Esophagus muscularis mucosa (tissue), 4 donors: ENCODE data around the gene SCFD2. TPM values are rescaled to one million over a fixed set of nuclear protein-coding genes. Genes with fewer than 3 reads are reported as not detected.

Source experiments
- DNase-seq: peaks from one replicate; pipeline ENCODE4 v3.0.0-alpha.2; 2017; ENCODE audit errors: extremely low spot score
- H3K27ac ChIP-seq, 4 donors: fragments of 200-600 bp; sonication (generic); replicated peaks in 1 of 4; 1 replicate in 3 of 4; 2 replicates in 1 of 4; pipeline ENCODE4 v1.5.1; 2016 to 2019; ENCODE audit warnings: mild to moderate bottlenecking in 1 of 4
- H3K27me3 ChIP-seq, 4 donors: fragments of 200-600 bp; sonication (generic); one replicate each; pipeline versions ENCODE4 v1.5.1 to v1.6.0; 2016 to 2019
- H3K36me3 ChIP-seq, 4 donors: fragments of 200-600 bp; sonication (generic); one replicate each; pipeline ENCODE4 v1.5.1; 2016 to 2019
- H3K4me1 ChIP-seq, 4 donors: fragments of 200-600 bp; sonication (generic); one replicate each; pipeline ENCODE4 v1.5.1; 2016 to 2019
- H3K4me3 ChIP-seq, 4 donors: fragments of 200-600 bp; sonication (generic); 1 replicate in 2 of 4; 2 replicates in 2 of 4; pipeline ENCODE4 v1.5.1; 2016 to 2019; ENCODE audit warnings: mild to moderate bottlenecking in 4 of 4, moderate library complexity in 1 of 4
- H3K9me3 ChIP-seq, 4 donors: fragments of 200-600 bp; sonication (generic); 1 replicate in 3 of 4; 2 replicates in 1 of 4; pipeline ENCODE4 v1.5.1; 2016 to 2019
- EP300 ChIP-seq: sonication (generic); formaldehyde crosslinking; IDR thresholded peaks from one replicate; pipeline ENCODE4 v1.6.1; 2017; ENCODE audit warnings: antibody characterized with exemption
- POLR2A ChIP-seq: fragments of 450-650 bp; IDR thresholded peaks from one replicate; pipeline ENCODE4 v1.6.1; 2017; ENCODE audit warnings: antibody characterized with exemption, moderate library complexity, mild to moderate bottlenecking, low read depth
- POLR2AphosphoS5 ChIP-seq, 2 donors: sonication (generic); formaldehyde crosslinking; IDR thresholded peaks; one replicate each; pipeline ENCODE4 v1.6.1; 2017; ENCODE audit warnings: antibody characterized with exemption in 2 of 2
- WGBS: methylation state at CpG from one replicate; pipeline ENCODE4 v1.1.5; 2018; 5-methylcytosine and 5-hydroxymethylcytosine counted together
- intact Hi-C: fragments of 100-400 bp; cut with DNase I; formaldehyde crosslinking; loops from one replicate; pipeline ENCODE4 v1.15.1; 2023
- total RNA-seq, 4 donors: library from RNA; depleted of rRNA; stranded (reverse); fragments of >200 nt; gene quantifications; one replicate each; pipeline versions ENCODE4 v1.1.0 to v1.2.1, GENCODE V29; 2016
- TF ChIP-seq, protein P1 (sequence below), 3 experiments: fragments of 200-600 bp in 2 of 3; fragments of 450-650 bp in 1 of 3; sonication (generic) in 2 of 3; IDR thresholded peaks; one replicate each; pipeline ENCODE4 v1.5.1; 2017 to 2019; ENCODE audit warnings: antibody characterized with exemption in 3 of 3, mild to moderate bottlenecking in 2 of 3, moderate library complexity in 1 of 3

Gene SCFD2
- total RNA-seq, 4 donors from 2014 or later, result 10.0 to 15.7 (median 12.7) TPM

GRCh38 chr4:53161787-53162433, 204.0 kb downstream of the SCFD2 start:
- H3K36me3 ChIP-seq, result no peaks in the 10 kb centered on the region
- no peaks in the 10 kb centered on the region for H3K9me3 ChIP-seq
- no peak overlapping the region for H3K27ac ChIP-seq
- intact Hi-C loops, result no loop called here
- H3K27me3 ChIP-seq, result no peaks in the 10 kb centered on the region
- H3K4me3 ChIP-seq, result no peak overlapping the region
- H3K4me1 ChIP-seq, result no peaks in the 10 kb centered on the region
- DNase-seq, result no peak
- 78% methylated on average over 1 of the region's 1 CpG for WGBS
- TF ChIP-seq, protein P1, sequence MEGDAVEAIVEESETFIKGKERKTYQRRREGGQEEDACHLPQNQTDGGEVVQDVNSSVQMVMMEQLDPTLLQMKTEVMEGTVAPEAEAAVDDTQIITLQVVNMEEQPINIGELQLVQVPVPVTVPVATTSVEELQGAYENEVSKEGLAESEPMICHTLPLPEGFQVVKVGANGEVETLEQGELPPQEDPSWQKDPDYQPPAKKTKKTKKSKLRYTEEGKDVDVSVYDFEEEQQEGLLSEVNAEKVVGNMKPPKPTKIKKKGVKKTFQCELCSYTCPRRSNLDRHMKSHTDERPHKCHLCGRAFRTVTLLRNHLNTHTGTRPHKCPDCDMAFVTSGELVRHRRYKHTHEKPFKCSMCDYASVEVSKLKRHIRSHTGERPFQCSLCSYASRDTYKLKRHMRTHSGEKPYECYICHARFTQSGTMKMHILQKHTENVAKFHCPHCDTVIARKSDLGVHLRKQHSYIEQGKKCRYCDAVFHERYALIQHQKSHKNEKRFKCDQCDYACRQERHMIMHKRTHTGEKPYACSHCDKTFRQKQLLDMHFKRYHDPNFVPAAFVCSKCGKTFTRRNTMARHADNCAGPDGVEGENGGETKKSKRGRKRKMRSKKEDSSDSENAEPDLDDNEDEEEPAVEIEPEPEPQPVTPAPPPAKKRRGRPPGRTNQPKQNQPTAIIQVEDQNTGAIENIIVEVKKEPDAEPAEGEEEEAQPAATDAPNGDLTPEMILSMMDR (IDR thresholded peaks at IDR 0.05), result no peak
- TF ChIP-seq POLR2AphosphoS5 (IDR thresholded peaks at IDR 0.05), result no peak
- no peak for TF ChIP-seq POLR2A
- TF ChIP-seq EP300, result no peak

DNA sequence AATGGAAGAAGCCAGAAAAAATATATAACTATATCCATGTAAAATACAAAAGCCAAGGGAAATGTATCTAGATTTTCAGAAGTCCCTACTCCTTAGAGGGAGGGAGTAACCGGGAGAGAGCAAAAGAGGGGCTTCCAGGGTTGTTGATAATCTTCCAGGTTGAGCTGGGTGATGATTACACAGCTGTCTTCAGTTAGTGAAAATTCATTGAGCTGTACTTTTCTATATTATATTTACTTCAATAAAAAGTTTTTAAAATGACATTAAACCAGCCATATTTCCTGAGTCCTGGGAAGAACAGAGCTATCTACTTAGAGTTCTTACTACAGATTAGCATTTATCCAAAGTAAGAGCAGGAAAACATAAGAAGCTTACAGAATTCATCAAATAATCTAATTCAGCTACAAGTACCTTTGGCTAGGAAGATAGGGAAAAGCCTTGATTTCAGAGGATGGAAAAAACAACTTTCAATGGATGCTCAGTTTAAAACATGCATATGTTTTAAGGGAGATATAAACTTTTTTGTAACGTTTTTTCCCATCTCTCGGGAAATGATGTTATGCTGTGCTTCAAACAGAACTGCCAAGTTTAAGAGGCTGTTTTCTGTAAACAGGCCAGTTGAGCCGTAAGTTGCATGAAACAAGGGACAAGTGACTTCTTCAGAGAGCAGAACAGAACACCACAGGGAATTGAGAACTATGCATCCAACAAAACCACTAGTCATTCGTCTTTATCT, 204.6 kb downstream of the SCFD2 start:
- 71% methylated on average over 5 of the region's 5 CpGs for WGBS
- TF ChIP-seq POLR2AphosphoS5 (IDR thresholded peaks at IDR 0.05), result no peak
- intact Hi-C loops, result no loop called here
- H3K4me3 ChIP-seq, result no peak overlapping the region
- H3K27me3 ChIP-seq, result no peaks in the 10 kb centered on the region
- DNase-seq, result no peak
- H3K36me3 ChIP-seq, result no peaks in the 10 kb centered on the region
- no peaks in the 10 kb centered on the region for H3K9me3 ChIP-seq
- H3K4me1 ChIP-seq, result no peaks in the 10 kb centered on the region
- H3K27ac ChIP-seq, result no peak overlapping the region

DNA sequence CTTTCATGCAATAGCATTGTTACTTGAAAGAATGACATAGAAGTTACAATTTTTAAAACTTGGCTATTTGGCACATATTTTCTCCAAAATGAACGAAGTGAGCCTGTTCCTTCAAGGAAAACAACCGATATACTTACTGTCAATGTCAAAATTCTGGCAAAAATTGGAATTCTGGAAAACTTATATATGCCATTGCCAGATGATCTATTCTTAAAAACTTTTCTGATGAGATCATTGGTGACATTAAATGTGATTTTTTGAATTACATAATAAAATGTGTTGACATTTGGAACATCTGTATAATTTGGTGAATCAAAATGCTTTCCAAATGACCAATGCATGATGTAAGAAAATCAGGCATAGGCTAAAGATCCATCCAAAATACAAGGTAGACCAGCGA, 209.0 kb downstream of the SCFD2 start:
- H3K27me3 ChIP-seq, result no peaks in the 10 kb centered on the region
- no peaks in the 10 kb centered on the region for H3K9me3 ChIP-seq
- no peaks in the 10 kb centered on the region for H3K36me3 ChIP-seq
- TF ChIP-seq POLR2A, result no peak
- TF ChIP-seq, protein P1 (IDR thresholded peaks at IDR 0.05), result no peak
- no peak for TF ChIP-seq EP300
- TF ChIP-seq POLR2AphosphoS5 (IDR thresholded peaks at IDR 0.05), result no peak
- WGBS, result 75% methylated on average over 3 of the region's 3 CpGs
- intact Hi-C loops, result no loop called here
- no peak overlapping the region for H3K27ac ChIP-seq
- no peak overlapping the region for H3K4me3 ChIP-seq
- H3K4me1 ChIP-seq, result peaks cover 0 to 3% (median 1%) of the 10 kb centered on the region in 4 donors
- no peak for DNase-seq

DNA sequence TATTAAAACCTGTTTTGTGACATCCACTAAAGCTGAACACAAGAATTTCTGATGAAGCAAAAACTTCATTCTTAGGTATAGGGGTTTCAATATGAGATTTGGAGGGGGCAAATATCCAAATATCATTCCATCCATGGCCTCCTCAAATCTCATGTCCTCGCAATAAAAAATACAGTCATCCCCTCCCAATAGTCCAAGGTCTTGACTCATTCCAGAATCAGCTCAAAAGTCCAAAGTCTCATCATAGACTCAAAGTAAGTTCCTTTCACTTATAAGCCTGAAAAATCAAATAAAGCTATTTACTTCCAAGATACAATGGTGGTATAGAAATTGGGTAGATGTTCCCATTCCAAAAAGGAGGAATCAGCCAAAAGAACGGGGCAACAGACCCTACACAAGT, 213.4 kb downstream of the SCFD2 start:
- peaks cover 6 to 16% (median 14%) of the 10 kb centered on the region in 4 donors for H3K4me1 ChIP-seq
- DNase-seq, result no peak
- 86% methylated on average over 2 of the region's 2 CpGs for WGBS
- H3K36me3 ChIP-seq, result no peaks in the 10 kb centered on the region
- no peak overlapping the region for H3K4me3 ChIP-seq
- no peaks in the 10 kb centered on the region for H3K27me3 ChIP-seq
- no peak overlapping the region for H3K27ac ChIP-seq
- no peaks in the 10 kb centered on the region for H3K9me3 ChIP-seq
- intact Hi-C loops, result no loop called here
- TF ChIP-seq, protein P1 (IDR thresholded peaks at IDR 0.05), result no peak
- TF ChIP-seq POLR2A (no peak), POLR2AphosphoS5 (IDR thresholded peaks at IDR 0.05) (no peak)

GRCh38 chr4:53151489-53151788, 214.4 kb downstream of the SCFD2 start:
- intact Hi-C loops, result no loop called here
- no peak overlapping the region for H3K4me3 ChIP-seq
- no peak for TF ChIP-seq EP300
- TF ChIP-seq POLR2AphosphoS5 (IDR thresholded peaks at IDR 0.05), result no peak
- TF ChIP-seq, protein P1 (IDR thresholded peaks at IDR 0.05), result no peak
- WGBS, result 68% methylated on average over 3 of the region's 3 CpGs
- DNase-seq, result no peak
- no peak overlapping the region for H3K27ac ChIP-seq
- no peaks in the 10 kb centered on the region for H3K36me3 ChIP-seq
- H3K27me3 ChIP-seq, result no peaks in the 10 kb centered on the region
- no peaks in the 10 kb centered on the region for H3K9me3 ChIP-seq
- H3K4me1 ChIP-seq, result peaks cover 6 to 16% (median 14%) of the 10 kb centered on the region in 4 donors
